Activated naive CD4-positive, alpha-beta T cell treated with Interleukin-2 at 50 U/mL for 16 hours (primary cell): ENCODE data around the gene NACAD.
"Not testable (repeated sequence)": the region's sequence is repeated elsewhere in the genome, so short reads cannot be mapped to it uniquely, and the experiment has no call there.

Experiments
- DNase-seq: peaks from one replicate; pipeline ENCODE4 v3.0.0-alpha.2; 2020

NACAD gene

GRCh38 chr7:45048748-45049147, 40.0 kb downstream of the NACAD start:
- no peak for DNase-seq

- DNase-seq = no peak
Observed at GRCh38 chr7:45044338-45044737, 44.4 kb downstream of the NACAD start.

- no peak for DNase-seq
Observed at GRCh38 chr7:45039106-45039505, 49.7 kb downstream of the NACAD start.

GRCh38 chr7:45037876-45038275, 50.9 kb downstream of the NACAD start:
- DNase-seq = no peak

GRCh38 chr7:45036796-45037195, 52.0 kb downstream of the NACAD start:
- DNase-seq = peak; percentile 24

- DNase-seq = no peak
Observed at GRCh38 chr7:45036317-45036716, 52.5 kb downstream of the NACAD start.

GRCh38 chr7:45035893-45036292, 52.9 kb downstream of the NACAD start:
- peak; percentile 24 for DNase-seq

GRCh38 chr7:45035371-45035770, 53.4 kb downstream of the NACAD start:
- no peak for DNase-seq

- DNase-seq = not testable (repeated sequence)
Observed at GRCh38 chr7:45034710-45035109, 54.1 kb downstream of the NACAD start.

- DNase-seq = no peak
Observed at GRCh38 chr7:45033931-45034290, 54.9 kb downstream of the NACAD start.

- peak; percentile 21 for DNase-seq
Observed at GRCh38 chr7:45033261-45033930, 55.4 kb downstream of the NACAD start.

GRCh38 chr7:45032421-45032820, 56.3 kb downstream of the NACAD start:
- DNase-seq = no peak

- no peak for DNase-seq
Observed at GRCh38 chr7:45031829-45032228, 56.9 kb downstream of the NACAD start.
